GF-D8 (cell line): Measurements from ENCODE around the gene FETUB.

Experiments
- DNase-seq: peaks from one replicate; lab custom pipeline; 2025; lab: John Stamatoyannopoulos, UW

FETUB gene, protein sequence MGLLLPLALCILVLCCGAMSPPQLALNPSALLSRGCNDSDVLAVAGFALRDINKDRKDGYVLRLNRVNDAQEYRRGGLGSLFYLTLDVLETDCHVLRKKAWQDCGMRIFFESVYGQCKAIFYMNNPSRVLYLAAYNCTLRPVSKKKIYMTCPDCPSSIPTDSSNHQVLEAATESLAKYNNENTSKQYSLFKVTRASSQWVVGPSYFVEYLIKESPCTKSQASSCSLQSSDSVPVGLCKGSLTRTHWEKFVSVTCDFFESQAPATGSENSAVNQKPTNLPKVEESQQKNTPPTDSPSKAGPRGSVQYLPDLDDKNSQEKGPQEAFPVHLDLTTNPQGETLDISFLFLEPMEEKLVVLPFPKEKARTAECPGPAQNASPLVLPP

DNA sequence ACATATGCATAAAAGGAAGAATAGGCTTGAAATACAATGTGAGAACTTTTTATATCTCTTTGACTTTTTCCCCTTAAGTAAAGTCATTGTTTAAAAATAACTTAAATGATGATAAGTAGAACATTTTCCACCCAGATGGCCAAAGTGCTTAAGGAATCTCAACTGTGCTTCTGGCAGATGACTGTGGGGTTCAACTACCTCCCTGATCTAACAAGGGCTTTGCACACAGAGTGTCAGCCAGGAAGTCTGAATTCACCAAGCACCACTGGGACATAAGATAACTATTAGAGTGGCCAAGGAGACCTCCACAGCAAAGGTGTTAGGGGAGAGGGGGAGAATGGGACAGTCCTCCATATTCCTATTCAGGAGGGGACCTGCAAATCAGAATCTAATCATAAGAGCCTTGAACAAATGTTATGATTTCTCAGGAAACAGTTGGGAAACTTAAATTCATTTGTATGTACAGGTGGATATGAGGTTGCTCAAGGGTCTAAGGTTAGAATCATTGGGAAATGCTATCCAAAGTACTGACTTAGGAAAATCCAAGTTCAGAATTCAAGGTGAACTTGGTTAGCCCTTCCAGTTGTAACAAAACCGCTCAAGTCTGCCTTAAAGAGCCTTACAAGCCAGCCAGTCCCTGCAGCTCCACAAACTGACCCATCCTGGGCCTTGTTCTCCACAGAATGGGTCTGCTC, at the start of gene FETUB:
Gene FETUB (plus strand): TSS at position 622 of the 695 bp plus-strand sequence. CDS start 62 bp downstream, at position 684.
- no peak for DNase-seq

DNA sequence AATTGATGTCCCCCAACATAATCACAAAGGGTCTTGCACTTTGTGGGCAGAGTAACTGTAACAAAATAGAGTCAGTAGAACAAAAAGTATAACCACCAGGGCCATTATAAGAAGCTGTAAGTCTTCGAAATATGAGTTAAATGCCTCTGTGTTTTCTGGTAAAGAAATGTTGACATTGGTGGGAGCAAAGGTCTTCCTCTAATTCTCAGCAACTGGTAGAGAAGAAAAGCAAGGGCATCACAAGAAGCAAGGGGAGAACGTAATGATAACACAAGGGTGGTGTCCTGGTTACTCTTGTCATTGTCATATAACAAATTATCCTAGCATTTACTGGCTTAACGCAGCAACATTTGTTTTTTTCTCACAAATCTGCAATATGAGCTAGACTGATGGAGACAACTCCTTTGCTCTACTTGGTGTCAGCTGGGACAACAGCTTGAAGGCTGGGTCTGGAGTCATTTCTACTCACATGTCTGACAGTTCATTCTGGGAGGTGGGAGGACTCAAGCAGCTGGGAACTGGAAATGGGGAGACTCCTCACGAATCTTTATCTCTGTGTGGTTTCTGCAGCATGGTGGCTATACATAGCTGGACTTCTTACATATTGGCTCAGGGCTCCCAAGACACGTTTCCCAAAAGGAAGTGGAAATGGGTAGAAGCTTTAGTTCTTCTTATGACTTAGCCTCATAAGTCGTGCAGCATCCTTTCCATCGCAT, 49.5 kb upstream of the FETUB start:
- no peak for DNase-seq

DNA sequence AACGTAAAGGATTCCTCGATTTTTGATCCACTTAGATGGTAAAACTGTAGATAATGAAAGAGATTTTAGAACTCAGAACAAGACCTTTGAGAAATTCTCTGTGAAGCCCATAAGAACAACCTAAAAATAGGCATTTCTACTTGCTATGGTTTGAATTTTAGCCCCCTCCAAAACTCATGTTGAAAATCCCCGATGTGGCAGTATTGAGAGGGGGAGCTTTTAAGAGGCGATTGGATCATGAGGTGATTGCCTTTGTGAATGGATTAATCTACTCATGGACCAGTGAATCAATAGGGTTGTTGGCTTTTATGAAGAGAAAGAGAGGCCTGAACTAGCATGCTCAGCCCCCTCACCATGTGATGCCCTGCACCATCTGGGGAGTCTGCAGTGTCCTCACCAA, 47.5 kb upstream of the FETUB start:
- no peak for DNase-seq

DNA sequence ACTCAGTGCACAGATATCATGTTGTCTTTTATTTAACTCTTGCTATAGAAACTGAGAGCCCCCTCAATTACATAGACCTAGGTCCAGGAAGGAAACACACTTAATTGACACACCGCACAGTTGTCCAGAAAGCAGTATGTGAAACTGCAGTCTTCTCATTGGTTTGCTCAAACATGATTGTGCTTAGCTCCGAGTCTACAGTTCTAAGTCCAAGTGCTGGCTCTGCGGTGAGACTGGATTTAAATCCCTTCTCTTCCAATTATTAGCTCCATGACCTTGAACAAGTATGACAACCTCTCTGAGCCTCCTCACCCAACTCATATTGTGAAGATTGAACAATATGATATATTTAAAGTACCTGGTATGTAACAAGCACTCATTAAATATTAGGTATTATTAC, 46.3 kb upstream of the FETUB start:
- DNase-seq, result no peak

DNA sequence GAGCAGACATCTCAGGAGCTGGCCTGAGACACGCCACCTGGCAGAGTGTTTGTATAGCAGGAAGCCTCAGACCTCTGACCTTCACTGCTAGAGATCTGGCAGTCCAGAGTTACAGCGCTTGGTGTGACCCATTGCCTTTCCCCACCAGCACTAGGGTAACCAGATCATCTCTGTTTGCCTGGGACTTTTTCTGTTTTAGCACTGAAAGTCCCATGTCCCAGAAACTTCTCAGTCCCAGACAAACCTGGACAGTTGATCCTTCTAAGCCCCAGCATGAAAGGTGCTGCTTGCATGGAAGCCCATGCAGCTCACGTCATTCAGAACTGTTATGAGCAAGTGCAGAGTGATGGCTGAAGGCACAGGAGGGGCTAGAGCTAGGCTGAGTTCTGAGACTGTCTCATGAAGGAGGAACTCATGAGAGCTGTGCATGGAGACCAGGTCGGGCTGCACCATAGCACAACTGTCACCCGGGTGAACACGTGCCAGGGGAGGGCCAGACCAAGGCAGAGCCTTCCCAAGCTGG, 45.5 kb upstream of the FETUB start:
- DNase-seq, result no peak

DNA sequence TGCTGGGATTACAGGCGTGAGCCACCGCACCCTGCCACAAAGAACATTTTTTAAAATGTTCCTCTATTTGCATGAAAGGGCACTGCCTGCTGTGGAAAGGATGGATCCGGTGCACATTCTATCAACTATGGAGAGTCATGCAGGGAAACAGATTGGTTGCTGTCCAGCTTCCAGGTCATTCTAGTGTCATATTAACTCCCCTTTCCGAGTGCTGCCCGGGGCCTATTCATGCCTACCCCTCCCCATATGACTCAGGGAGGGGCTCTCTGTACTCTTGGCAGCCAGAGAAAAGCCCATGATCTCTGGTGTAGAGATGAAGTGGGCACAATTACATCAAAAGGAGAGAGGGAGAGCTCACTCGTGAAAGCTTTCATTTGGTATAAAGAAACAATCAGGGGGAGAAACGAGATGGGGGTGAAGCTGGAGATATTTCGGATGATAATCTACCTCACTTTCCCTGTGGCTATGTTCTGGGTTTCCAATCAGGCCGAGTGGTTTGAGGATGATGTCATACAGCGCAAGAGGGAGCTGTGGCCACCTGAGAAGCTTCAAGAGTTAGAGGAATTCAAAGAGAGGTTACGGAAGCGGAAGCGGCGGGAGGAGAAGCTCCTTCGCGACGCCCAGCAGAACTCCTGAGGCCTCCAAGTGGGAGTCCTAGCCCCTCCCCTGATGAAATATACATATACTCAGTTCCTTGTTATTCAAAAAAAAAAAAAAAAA, 43.5 kb upstream of the FETUB start:
- DNase-seq, result no peak

DNA sequence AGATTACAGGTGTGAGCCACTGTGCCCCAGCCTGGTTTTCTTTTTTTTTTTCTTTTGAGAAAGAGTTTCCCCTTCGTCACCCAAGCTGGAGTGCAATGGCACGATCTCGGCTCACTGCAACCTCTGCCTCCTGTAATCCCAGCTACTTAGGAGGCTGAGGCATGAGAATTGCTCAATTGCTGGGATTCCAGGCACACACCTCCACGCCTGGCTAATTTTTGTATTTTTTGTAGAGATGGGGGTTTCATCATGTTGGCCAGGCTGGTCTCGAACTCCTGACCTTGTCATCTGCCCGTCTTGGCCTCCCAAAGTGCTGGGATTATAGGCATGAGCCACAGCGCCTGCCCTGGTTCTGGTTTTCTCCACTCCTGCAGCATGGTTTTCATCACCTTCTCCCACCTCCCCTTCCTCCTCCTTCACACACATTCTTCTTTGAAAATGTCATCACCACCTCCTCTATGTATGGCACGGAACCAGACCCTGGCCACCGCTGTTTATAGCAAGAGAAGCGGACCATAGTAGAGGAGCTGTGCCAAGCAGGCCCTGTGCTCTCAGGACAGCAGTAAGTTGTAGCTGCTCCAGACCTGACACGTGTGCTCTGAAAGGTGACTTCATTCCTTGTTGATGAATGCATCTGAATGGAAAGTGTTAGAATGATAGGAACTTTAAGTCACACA, 42.0 kb upstream of the FETUB start:
- DNase-seq, result no peak

DNA sequence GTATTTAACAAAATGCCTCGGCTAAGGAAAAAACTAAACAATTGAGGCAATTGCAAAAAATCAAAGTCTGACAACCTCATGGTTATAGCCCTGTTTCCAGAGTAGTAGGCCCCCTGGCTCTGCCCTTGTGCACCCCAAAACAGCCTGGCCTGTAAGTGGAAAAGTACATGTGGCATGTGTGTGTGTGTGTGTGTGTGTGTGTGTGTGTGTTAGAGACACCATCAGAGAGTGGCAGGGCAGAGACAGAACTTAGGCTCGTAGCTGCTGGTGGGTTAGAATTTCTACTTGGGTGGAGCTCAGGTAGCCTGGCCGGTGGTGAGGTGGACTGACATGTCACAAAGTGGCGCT, 41.4 kb upstream of the FETUB start:
- no peak for DNase-seq

DNA sequence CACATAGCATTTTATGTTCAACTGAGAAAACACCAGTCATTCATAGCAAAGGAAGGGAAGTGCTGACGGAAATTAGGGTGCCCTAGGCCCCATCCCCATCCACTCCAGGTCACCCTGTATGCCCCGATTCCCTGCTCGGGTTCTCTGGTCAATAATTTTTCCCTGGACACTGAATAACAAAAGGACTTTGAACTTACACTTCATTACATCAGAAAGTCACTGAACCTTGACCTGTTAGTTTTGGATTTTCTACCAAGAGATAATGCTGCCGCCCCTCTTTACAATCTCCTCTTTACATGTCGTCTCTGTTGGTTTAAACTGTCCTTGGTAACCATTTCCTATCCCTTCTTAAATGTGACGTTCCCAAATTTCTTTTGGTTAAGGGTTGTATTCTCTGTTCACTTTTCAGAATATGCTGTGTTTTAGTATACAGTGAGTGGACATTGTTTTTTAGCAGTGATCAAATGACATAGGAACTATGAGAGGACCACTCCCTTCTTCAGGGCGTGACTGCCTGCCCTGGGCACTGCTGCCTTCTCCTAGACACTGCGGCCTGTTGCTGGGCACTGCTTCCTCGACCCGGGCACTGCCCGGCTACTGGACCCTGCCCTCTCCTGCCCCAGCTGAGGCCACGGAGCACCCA, 40.9 kb upstream of the FETUB start:
- no peak for DNase-seq

DNA sequence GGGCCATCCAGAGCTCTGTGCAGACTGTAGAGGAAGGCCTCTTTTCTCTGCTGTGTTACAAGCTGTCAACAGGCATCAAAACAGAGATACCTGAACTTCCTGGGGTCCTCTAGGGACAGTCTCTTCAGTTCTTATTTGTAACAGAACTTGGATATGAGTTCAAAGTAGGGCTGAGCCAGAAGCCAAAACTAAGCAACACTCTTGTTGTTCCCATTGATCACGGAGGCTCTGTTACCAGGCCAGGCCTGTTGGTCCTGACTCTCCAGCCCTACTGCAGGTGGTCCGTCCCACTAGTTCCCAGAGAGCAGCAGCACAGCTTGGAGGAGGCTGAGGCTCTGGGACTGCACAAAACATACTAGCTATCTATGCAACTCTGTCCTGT, 40.4 kb upstream of the FETUB start:
- DNase-seq, result no peak

DNA sequence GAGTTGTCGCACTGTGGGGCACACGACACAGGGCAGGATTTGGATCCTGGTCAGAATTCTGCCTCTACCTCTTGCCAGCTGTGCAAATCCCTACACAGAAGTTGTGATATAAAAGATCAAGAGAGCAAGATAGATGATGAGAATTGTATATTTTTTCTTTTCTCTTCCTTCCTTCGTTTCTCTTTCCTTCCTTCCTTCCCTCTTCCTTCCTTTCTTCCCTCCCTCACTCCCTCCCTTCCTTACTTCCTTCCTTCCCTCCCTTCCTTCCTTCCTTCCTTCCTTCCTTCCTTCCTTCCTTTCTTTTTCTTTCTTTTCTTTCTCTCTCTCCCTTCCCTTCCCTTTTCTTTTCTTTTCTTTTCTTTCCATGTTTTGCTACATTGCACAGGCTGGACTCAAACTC, 39.3 kb upstream of the FETUB start:
- no peak for DNase-seq

DNA sequence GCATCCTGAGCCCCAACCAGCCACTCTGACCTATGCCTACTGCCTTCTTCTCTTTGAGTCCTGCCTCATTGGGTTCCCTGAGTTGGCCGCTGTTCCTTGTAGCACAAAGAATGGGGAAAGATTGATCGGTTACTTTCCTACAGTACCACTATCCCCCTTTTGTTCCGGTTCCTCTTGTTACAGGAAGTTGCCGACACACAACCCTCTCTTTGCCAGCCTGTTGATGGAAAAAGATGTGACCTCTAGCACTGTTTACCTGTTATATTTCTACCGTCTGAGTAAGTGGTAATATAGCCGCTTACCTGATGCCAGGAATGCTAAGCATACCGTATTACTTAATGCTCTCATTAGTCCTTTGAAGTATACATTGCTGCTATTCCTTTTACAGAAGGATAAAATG, 37.0 kb upstream of the FETUB start:
- DNase-seq, result no peak

DNA sequence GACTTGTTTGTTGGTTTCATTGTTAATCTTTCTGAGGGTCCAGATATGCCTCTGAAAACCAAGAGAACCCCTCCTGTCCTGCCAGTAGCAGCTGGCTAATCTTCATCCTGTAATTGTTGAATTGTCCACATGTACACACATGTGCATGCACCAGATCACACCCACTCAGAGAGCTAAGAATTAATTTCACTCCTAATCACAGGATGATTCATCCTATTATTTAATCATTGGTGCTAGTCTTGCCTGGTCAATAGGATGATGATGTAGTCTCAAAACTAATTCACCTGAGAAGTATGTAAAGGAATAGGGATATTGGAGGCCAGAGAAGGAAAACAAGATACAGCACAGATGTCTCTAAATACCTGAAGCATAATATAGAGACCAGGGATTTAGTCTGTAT, 35.1 kb upstream of the FETUB start:
- DNase-seq, result no peak

DNA sequence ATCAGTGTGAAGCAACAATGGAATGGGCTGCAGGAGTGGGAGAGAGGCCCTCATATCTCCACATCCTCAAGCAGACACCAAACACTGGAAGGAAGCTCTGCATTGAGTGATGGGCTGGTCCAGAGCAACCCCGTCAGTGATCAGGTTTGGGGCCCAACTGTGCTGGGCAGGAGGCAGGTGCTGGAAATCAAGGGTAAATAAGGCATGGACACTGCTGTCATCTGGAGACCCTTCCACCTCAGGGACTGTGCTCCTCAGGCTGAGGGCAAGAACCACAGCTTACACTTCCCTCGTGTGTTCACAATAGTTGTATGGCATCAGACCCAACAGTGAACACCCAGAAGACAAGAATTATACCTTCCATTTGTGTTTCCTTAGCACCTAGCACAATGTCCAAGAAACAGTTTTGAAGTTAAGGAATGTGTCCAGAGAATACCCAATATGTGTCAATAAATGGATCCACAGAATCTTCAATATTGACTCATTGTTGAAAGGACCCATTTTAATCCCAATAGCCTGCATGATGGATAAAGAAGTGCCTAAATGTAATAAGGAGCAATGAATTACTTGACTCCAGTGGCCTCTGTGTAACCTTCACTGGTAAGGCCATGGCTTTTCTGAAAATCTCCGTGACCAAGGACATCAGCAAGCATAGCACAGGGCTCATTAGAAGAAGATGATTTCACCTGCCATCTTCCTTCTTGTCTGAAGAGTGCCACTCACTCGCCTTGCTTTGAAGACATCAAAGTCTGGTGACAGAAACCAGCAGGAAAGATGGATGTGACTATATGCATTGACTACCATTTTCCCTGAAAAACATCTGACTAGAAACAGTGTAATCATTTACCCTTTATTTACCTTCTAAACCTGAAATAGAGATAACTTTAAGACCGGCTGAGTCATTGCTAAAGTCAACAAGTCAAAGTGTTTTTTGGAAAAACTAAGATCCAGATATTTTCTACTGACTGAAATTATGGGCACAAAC, 34.3 kb upstream of the FETUB start:
- no peak for DNase-seq

DNA sequence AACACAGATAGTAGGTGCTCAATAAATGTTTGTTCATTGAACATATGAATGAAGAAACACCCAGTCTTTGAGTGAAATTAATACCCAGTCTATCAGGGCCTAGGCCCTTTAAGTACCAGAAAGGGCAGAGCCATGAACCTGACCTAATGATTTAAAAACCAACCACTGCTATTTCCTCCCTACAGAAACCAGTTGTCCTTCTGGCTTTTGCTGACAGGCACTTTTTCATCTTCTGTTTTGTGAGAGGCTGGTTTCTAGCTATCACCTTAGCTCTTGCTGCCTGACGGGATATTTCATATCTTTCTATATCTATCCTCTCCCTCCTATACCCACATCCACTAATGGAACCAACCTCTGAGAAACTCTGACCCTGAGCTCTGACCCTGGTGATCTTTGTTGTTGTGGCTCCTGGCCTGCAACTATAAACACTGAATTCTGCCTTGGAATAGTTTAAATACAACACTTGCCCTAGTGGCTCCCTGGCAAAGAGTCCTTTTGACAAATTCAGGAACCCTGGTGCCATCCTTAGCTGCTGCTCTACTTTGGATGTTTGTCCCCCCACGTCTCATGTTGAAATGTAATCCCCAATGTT, 31.5 kb upstream of the FETUB start:
- no peak for DNase-seq

DNA sequence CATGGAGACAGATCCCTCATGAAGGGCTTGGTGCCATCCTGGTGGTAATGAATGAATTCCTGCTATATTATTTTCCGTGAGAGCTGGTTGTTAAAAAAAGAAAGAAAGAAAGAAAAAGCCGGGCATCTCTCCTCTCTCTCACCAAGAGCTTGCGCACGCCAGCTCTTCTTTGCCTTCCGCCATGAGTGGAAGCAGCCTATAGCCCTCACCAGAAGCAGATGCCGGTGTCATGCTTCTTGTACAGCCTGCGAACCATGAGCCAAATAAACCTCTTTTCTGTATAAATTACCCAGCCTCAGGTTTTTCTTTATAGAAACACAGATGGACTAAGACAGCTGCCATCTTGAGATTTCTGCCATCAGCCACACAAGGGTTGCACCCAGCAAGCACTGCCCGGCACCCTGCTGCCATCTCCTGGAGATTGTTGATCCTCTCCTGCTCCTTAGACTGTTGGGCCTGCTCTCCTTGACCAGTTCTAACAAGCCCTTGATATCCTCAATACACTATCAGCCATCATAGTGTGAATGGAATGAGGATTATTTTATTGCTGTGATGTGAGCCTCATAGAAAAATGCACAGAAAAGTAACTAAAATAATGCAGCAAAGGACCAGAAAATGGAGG, 30.8 kb upstream of the FETUB start:
- no peak for DNase-seq

DNA sequence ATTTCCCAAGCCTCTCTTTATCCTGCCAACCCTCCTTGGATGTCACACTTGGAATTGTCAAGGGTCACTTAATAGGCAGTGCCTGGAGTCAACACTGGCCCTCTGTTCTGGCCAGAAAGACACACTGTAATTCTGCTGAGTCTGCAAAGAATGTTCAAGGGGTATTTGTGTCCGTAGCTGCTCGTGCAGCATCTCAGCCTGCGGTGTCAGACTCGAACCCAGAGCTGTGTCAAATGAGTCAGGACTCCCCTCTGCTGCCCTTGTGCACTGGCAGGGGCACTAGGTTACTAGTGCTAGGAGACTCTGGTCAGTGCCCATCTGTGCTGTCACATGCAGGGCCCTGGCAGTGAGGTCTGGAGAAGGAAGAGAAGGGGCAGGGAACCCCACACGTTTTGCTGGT, 28.1 kb upstream of the FETUB start:
- DNase-seq, result no peak

DNA sequence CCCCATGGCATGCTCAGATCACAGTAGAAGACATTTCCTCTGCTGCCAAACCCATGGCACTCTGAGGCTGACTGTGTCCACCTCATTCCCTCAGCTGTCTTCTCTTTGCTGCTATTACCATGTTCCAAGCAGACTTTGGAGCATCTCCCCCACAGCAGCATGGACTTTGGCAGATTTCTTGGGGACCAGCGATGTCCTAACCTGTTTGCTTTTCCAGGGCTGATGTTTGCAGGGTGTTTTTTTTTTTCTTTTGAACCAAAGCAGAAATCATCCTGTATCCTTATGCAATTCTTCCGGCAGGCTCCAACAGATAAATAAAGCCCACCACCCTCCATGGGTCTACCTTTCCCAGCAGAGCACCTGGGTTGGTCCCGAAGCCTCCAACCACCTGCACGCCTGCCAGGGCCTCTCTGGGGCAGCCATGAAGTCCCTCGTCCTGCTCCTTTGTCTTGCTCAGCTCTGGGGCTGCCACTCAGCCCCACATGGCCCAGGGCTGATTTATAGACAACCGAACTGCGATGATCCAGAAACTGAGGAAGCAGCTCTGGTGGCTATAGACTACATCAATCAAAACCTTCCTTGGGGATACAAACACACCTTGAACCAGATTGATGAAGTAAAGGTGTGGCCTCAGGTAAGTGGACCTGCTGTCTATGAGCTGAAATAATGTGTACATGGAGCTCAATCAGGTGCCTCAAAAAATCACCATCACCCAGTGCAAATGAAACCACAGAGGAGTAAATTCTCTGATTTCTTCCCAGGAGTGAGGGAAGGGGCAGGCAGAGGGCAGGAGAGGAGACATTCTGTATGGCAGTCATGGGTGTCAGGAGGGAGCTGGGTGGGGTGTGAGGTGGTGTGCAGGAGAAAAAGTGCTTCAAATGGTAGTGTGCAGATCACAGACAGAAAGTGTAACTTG, 27.2 kb upstream of the FETUB start, which contains the start of gene AHSG:
Gene AHSG (plus strand): TSS at position 340 of the 916 bp plus-strand sequence. CDS start 82 bp downstream, at position 422.
- no peak for DNase-seq
